DOHH2 (cell line): Measurements from ENCODE around the gene CARM1.

Experiments
- H3F3A ChIP-seq: fragments of 200-600 bp; sonication (generic), shearing (Covaris generic); 2 replicates; pipeline ENCODE4 v1.6.0; 2016; ENCODE audit warnings: antibody characterized with exemption, mild to moderate bottlenecking; ENCODE audit not compliant: control insufficient read depth, insufficient read depth
- H3K27ac ChIP-seq: fragments of 200-600 bp; sonication (generic); 2 replicates; pipeline ENCODE4 v1.5.1; 2014; ENCODE audit warnings: low read depth, mild to moderate bottlenecking, low read length, moderate library complexity
- H3K27me3 ChIP-seq: fragments of 200-600 bp; sonication (generic); 2 replicates; pipeline ENCODE4 v1.6.1; 2014; ENCODE audit warnings: mild to moderate bottlenecking, low read length, mixed read lengths; ENCODE audit not compliant: control insufficient read depth
- H3K36me3 ChIP-seq: fragments of 200-600 bp; sonication (generic); 2 replicates; pipeline ENCODE4 v1.6.1; 2014; ENCODE audit warnings: mild to moderate bottlenecking, low read length, moderate library complexity, mixed read lengths; ENCODE audit not compliant: control insufficient read depth
- H3K4me1 ChIP-seq: fragments of 200-600 bp; sonication (generic); 2 replicates; pipeline ENCODE4 v1.6.1; 2014; ENCODE audit warnings: mild to moderate bottlenecking, low read length, mixed read lengths; ENCODE audit not compliant: control insufficient read depth
- H3K4me2 ChIP-seq: fragments of 200-600 bp; sonication (generic); 2 replicates; pipeline ENCODE4 v1.6.0; 2014; ENCODE audit warnings: mild to moderate bottlenecking, low read length, moderate library complexity
- H3K4me3 ChIP-seq: fragments of 200-600 bp; sonication (generic); 2 replicates; pipeline ENCODE4 v1.5.1; 2014; ENCODE audit warnings: mild to moderate bottlenecking, low read length, mixed read lengths
- H3K79me2 ChIP-seq: fragments of 200-600 bp; sonication (generic); 2 replicates; pipeline ENCODE4 v1.6.1; 2014; ENCODE audit warnings: mild to moderate bottlenecking, low read length, mixed read lengths; ENCODE audit not compliant: control insufficient read depth
- H3K9me2 ChIP-seq: fragments of 200-600 bp; sonication (generic); replicated peaks from 2 replicates; pipeline ENCODE4 v1.6.1; 2014; ENCODE audit warnings: mild to moderate bottlenecking, low read length, mixed read lengths; ENCODE audit not compliant: control insufficient read depth
- H3K9me3 ChIP-seq: fragments of 200-600 bp; sonication (generic); 2 replicates; pipeline ENCODE4 v1.6.1; 2014; ENCODE audit warnings: antibody characterized with exemption, low read length, mixed read lengths; ENCODE audit not compliant: control insufficient read depth, insufficient read depth
- H4K20me1 ChIP-seq: fragments of 200-600 bp; sonication (generic); 2 replicates; pipeline ENCODE4 v1.6.0; 2014; ENCODE audit warnings: low read depth, mild to moderate bottlenecking, antibody characterized with exemption, low read length, moderate library complexity; ENCODE audit not compliant: control insufficient read depth, insufficient read depth
- CTCF ChIP-seq: fragments of 200-600 bp; sonication (generic); IDR thresholded peaks from one replicate; pipeline ENCODE4 v1.5.1; 2014; ENCODE audit warnings: antibody characterized with exemption, mild to moderate bottlenecking, low read depth, low read length; ENCODE audit not compliant: poor library complexity, severe bottlenecking
- EZH2phosphoT487 ChIP-seq: fragments of 200-600 bp; sonication (generic); IDR thresholded peaks from 2 replicates; pipeline ENCODE4 v1.6.1; 2017; ENCODE audit warnings: borderline replicate concordance, mild to moderate bottlenecking, antibody characterized with exemption, low read length, moderate library complexity, mixed read lengths

CARM1 gene

GRCh38 chr19:10870955-10871603 lies at the start of gene CARM1:
Gene CARM1, plus strand, starts transcription at chr19:10871553. Its CDS starts 150 bp downstream, at chr19:10871703.
- H3K36me3 ChIP-seq, result peaks cover 13% of the 10 kb centered on the region
- peaks cover 58% of the 10 kb centered on the region for H3K4me1 ChIP-seq
- no peaks in the 10 kb centered on the region for H3K9me3 ChIP-seq
- no peaks in the 10 kb centered on the region for H3K27me3 ChIP-seq
- no peaks in the 10 kb centered on the region for H3K9me2 ChIP-seq
- H3F3A ChIP-seq, result peaks cover 11% of the 10 kb centered on the region
- H3K4me3 ChIP-seq, result peak within 1 kb of the TSS; percentile 86
- peak within 1 kb of the TSS; percentile 78 for H3K27ac ChIP-seq
- TF ChIP-seq CTCF, result peak; percentile 12
- TF ChIP-seq EZH2phosphoT487, result no peak
- peak within 1 kb of the TSS; percentile 100 for H3K4me2 ChIP-seq
- peaks cover 46% of the 10 kb centered on the region for H3K79me2 ChIP-seq
- no peaks in the 10 kb centered on the region for H4K20me1 ChIP-seq

GRCh38 chr19:10823690-10824089 lies 47.7 kb upstream of the CARM1 start:
- Histone ChIP-seq H3K36me3 (peaks cover 47% of the 10 kb centered on the region), H3K9me3 (no peaks in the 10 kb centered on the region), H3K4me2 (no peak overlapping the region), H3K4me3 (no peak overlapping the region), H3K79me2 (no peaks in the 10 kb centered on the region), H3K9me2 (no peaks in the 10 kb centered on the region), H3K27me3 (no peaks in the 10 kb centered on the region), H3F3A (no peaks in the 10 kb centered on the region), H4K20me1 (no peaks in the 10 kb centered on the region), H3K27ac (no peak overlapping the region), H3K4me1 (no peaks in the 10 kb centered on the region)
- TF ChIP-seq EZH2phosphoT487 (no peak), CTCF (no peak)

- Histone ChIP-seq H3K4me1 (no peaks in the 10 kb centered on the region), H3F3A (no peaks in the 10 kb centered on the region), H3K27ac (no peak overlapping the region), H3K79me2 (no peaks in the 10 kb centered on the region), H3K9me2 (no peaks in the 10 kb centered on the region), H3K4me3 (no peak overlapping the region), H3K36me3 (peaks cover 40% of the 10 kb centered on the region), H4K20me1 (no peaks in the 10 kb centered on the region), H3K4me2 (no peak overlapping the region), H3K9me3 (no peaks in the 10 kb centered on the region), H3K27me3 (no peaks in the 10 kb centered on the region)
- TF ChIP-seq EZH2phosphoT487 (no peak), CTCF (no peak)
Measured at GRCh38 chr19:10826231-10826630, 45.1 kb upstream of the CARM1 start.
